ENCODE data around the gene PCCA.
"Not testable (repeated sequence)": the region's sequence is repeated elsewhere in the genome, so short reads cannot be mapped to it uniquely, and the experiment has no call there.

The PCCA gene

GRCh38 chr13:100088644-100089464, at the start of gene PCCA:
TSS of gene PCCA (plus strand) at chr13:100089093. CDS start at chr13:100089121, 28 bp downstream.
- peak; percentile 77 for DNase-seq

GRCh38 chr13:100039740-100040139, 49.2 kb upstream of the PCCA start:
- DNase-seq, result no peak

- no peak for DNase-seq
Observed at GRCh38 chr13:100040196-100040595, 48.7 kb upstream of the PCCA start.

- DNase-seq, result no peak
Observed at GRCh38 chr13:100044936-100045335, 44.0 kb upstream of the PCCA start.

GRCh38 chr13:100045355-100045754, 43.5 kb upstream of the PCCA start:
- no peak for DNase-seq

- DNase-seq, result no peak
Observed at GRCh38 chr13:100051070-100051469, 37.8 kb upstream of the PCCA start.

- no peak for DNase-seq
Observed at GRCh38 chr13:100059827-100060226, 29.1 kb upstream of the PCCA start.

GRCh38 chr13:100063333-100063732, 25.6 kb upstream of the PCCA start:
- DNase-seq, result no peak

- DNase-seq, result no peak
Observed at GRCh38 chr13:100063906-100064305, 25.0 kb upstream of the PCCA start.

- no peak for DNase-seq
Observed at GRCh38 chr13:100068133-100068931, 20.6 kb upstream of the PCCA start.

GRCh38 chr13:100069278-100069677, 19.6 kb upstream of the PCCA start:
- DNase-seq, result no peak

GRCh38 chr13:100075700-100076587, 12.9 kb upstream of the PCCA start:
- DNase-seq, result no peak

- not testable (repeated sequence) for DNase-seq
Observed at GRCh38 chr13:100079003-100079402, 9.9 kb upstream of the PCCA start.

- not testable (repeated sequence) for DNase-seq
Observed at GRCh38 chr13:100083401-100083800, 5.5 kb upstream of the PCCA start.

GRCh38 chr13:100088273-100088643, 635 bp upstream of the PCCA start:
- no peak for DNase-seq

GRCh38 chr13:100089465-100090032, 656 bp downstream of the PCCA start:
- DNase-seq, result peak; percentile 30

- no peak for DNase-seq
Observed at GRCh38 chr13:100090861-100091260, 2.0 kb downstream of the PCCA start.

GRCh38 chr13:100091391-100091790, 2.5 kb downstream of the PCCA start:
- no peak for DNase-seq

GRCh38 chr13:100092273-100092672, 3.4 kb downstream of the PCCA start:
- DNase-seq, result not testable (repeated sequence)

GRCh38 chr13:100095498-100095897, 6.6 kb downstream of the PCCA start:
- DNase-seq, result no peak

- no peak for DNase-seq
Observed at GRCh38 chr13:100096526-100096925, 7.6 kb downstream of the PCCA start.

- DNase-seq, result no peak
Observed at GRCh38 chr13:100097821-100098220, 8.9 kb downstream of the PCCA start.
